GM19468 (cell line): ENCODE data around the gene DVL1.

Experiments used
- ATAC-seq: cut with Tn5 transposase; IDR thresholded peaks from one replicate; pipeline ENCODE4 v1.9.1; 2021; ENCODE audit warnings: mild to moderate bottlenecking, moderate library complexity, moderate number of reproducible peaks; ENCODE audit not compliant: unreplicated experiment; ENCODE audit errors: extremely low read depth

DVL1 gene

DNA sequence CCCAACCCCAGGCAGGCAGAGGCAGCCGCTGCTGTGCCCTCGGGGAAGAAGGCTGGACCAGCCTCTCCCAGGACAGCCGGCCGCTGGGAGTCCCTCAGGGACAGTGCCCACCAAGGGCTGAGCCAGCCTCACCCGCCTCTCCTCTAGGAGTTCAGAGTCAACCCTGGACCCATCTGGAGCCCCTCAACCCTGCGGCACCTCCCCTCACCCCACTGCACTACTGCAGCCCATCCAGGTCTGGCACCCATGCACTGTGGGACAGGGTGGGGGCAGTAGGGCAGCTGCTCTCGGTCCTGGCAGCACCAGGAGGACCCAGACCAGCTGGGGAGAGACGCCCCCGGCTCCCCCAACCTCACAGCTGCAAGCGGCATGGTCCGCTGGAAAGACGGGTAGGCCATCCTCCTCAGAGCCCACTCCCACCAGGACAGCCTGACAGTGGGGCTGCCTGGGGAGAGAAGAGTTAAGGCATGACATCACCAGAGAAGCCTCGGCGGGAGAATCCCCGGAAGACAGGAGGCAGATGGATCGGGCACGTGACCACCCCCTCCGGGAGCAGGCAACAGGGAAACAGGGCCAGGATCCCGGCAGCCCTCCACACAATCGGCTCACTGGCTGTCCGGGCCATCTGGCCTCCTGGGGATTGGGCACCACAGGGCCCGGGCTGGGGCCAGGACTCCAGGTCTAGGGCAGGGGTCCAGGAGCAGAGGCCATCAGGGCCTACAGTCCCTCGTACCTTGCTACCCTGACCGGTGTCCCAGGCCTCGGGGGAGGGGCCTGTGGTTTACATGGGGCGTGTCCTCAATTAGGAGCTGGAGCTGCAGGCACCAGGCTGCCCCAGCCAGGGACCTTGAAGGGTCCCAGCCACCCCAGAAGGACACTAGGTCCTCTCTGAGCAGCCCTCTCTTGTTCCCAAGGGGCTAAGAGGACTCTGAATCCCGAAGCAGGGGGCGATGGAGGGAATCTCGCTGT, 44.6 kb downstream of the DVL1 start:
- no peak for ATAC-seq

DNA sequence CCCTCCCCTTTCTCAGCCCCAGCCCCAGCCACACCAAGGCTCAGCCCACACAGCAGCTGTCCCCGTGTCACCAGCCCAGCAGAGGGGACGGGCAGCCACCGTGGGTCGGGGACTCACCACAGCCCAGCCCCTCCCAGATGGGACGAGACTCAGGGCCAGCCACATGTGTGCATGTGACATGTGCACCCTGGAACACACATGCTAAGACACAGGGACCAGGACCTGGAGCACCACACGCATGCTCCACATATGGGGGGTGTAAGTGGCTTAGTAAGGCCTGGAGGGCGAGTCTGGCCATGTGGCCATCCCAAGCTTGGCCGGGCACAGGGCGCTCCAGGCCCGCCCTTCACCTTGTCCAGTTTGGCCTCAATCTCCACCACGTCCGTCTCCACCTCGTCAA, 45.5 kb downstream of the DVL1 start:
- no peak for ATAC-seq

DNA sequence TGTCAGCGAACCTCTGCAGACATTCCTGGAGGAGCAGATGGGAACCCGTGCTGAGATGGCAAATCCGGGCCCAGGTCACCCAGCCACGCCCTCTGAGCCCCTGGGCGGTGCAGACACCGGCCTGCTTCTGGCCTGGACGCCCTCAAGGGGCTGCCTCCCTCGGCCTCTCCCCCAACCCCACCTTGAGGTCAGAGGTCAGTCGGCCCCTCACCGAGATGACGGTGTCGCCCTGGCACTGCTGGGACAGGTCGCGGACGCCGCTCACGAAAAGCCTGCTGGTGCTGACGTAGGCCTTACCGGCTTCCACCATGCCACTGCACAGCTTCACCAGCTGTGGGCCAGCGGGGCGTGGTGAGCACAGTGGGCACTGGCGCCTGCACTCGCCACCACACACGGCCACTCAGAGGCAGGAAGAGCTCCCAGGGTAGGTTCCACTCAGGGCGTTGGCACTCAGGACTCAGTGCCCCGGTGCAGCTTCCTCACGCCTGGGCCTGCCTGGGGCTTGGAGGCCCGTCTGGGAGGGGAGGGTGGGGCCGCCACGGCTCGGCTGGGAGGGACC, 46.2 kb downstream of the DVL1 start:
- no peak for ATAC-seq

DNA sequence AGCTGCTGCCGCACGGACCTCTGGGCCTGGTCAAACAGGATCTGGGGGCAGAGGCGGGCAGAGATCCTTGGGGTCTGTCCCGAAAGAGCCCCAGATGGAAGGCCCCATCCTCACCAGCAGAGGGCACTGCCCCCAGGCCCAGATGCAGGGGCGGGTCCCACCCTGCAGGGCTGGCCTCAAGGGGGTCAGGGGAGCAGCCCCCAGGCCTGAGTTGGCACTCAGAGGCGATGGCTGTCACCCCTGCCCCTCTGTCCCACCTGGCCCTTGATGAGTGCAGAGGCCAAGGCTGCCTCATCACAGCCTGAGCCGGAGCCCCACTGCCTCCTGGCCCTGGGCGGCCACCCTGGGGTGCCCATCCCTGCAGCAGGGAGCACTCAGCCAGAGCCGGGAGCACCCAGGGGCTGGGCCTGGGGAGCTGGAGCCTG, 47.2 kb downstream of the DVL1 start:
- ATAC-seq, result no peak

DNA sequence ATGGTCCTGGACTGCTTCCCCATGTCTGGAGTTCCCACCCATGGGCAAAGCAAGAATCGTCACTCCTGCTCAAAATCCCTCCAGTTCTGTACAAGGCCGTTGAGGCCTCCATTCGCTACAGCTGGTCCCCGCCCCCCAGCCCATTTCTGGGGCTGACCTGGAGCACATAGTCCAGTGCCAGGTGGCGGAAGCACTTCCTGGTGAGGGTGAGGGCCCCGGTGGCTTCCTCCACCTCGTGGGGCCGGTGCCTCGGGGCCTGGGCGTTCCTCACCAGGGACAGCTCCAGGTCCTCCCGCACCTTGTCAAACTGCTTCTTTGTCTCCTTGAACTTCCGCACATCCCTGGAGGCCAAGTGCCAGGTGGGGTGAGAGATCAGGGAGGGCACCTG, 48.9 kb downstream of the DVL1 start:
- ATAC-seq, result no peak

DNA sequence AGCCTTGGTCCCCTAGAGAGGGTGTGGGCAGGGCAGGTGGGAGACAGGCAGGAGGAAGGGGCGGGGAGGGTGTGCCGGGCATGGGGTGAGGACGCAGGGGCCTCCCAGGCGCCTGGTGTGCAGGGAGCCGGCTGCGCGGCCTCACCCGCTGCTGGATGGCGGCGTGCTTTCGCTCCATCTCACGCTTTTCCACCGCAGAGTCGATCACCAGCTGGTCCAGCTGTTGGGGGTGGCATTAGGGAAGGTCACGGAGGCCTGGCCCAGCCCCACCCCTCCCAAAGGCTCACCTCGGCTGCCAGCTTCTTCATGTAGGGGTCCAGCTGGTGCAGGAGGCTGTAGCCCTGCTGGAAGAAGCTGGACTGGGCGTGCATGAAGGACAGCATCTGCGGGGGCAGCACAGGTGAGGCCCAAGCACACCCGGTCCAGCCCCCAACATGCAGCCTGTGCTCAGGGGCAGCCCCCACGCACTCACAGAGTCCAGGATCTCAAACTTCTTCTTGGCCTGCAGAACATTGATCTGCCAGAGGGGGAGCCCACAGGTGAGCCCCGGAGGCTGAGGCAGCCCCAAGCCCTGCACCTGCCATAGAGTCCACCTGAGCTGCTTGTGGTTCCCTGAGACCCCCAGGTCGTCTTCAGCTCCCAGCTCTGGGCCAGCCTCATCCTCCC, 49.4 kb downstream of the DVL1 start:
- no peak for ATAC-seq

DNA sequence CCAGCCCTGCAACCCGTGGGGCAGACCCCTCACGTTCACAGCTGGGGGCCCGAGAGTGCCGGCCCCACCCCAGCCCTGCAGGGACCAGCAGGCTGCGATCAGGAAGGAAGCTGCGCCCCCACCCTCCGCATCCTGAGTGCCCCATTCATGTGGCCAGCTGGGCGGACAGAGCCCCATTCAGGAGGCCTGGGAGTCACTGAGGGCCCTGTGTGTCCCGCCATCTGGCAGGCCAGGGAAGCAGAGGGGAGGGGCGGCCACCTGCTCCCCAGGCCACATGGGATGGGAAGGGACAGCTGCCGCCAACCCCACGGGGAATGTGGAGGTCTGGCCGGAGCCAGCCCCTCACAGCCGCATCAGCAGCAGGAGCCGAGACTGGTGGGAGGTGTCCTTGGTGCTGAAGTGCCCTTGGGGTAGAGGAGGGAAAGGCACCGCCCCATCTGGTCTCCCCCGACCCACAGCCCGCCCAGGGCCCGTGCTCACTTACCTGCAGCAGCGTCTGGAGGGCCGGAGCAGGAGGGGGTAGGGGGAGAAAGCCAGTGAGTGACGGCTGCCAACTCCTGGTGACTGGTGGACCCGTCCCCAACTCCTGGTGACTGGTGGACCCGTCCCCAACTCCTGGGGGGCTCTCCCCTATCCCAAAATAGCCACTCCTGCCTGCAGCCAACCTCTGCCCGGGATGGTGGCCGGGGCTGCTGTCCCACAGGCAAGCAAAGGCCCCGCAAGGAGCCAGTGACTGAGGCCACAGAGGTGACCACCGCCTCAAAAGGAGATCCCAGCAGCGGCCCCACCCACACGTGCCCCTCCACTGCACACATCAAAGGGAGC, 50.1 kb downstream of the DVL1 start:
- ATAC-seq, result no peak

DNA sequence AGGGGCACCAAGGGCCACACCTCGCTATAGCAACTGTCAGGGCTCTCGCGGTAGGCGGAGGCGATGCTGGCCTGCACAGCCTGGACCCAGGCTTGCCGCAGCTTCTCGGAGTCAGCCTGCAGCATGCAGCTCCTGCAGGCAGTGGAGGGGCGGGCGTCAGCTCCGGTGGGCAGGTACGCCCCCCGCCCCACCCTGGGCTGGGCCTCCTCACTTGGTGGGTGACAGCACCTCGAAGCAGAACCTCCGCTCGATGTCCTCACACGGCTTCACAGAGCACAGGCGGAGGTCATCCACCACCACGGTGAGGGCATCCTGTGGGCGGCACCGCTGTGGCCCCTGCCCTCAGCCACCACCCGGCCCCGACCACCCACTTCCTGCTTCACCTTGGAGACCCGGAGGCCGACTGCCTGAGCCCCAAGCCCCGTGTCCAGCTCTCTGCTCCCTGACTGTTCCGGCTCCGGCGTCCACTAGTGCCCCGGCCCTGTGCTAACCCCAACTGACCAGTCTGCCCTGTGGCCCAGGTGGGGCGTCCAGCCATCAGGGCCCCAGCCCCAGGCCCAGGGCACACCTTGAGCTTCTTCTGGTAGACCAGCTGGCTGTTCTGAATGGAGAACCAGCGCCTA, 51.3 kb downstream of the DVL1 start:
- ATAC-seq, result no peak

DNA sequence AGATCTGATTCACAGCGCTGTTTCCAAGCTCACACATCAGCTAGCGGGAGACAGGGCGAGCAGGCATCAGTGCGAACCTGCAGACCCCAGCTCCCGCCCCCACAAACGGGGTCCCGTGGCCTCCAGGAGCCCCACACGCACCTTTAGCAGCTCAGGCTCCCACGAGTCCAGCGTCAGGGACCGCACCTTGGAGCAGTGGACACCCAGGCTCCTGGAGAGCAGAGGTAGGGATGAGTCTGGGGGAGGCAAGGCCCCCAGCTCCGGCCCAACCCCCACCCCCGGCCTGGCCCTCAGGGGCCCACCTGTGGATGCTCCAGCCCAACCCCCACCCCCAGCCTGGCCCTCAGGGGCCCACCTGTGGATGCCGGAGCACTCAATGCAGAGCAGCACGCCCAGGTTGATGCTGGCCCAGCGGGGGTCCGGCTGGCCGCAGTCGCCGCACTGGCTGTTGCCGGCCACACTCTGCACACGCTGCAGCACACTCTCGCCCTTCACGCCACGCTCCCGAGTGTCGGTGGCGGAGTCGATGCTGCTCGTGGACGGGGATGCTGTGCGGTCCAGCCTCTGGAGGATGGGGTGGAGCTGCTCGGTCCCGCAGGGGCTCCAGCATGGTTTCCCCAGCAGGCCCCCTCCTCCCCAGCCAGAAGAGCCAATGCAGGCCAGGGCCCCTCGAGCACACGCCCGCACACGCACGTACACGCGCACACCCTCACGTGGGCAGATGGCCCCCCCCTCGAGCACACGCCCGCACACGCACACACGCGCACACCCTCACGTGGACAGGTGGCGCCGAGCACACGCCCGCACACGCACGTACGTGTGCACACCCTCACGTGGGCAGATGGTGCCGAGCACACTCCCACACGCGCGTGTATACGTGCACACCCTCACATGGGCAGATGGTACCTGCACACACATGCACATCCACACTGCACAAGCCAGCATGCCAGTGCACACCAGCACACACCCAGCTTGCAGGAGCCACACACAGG, 52.9 kb downstream of the DVL1 start:
- ATAC-seq, result no peak

DNA sequence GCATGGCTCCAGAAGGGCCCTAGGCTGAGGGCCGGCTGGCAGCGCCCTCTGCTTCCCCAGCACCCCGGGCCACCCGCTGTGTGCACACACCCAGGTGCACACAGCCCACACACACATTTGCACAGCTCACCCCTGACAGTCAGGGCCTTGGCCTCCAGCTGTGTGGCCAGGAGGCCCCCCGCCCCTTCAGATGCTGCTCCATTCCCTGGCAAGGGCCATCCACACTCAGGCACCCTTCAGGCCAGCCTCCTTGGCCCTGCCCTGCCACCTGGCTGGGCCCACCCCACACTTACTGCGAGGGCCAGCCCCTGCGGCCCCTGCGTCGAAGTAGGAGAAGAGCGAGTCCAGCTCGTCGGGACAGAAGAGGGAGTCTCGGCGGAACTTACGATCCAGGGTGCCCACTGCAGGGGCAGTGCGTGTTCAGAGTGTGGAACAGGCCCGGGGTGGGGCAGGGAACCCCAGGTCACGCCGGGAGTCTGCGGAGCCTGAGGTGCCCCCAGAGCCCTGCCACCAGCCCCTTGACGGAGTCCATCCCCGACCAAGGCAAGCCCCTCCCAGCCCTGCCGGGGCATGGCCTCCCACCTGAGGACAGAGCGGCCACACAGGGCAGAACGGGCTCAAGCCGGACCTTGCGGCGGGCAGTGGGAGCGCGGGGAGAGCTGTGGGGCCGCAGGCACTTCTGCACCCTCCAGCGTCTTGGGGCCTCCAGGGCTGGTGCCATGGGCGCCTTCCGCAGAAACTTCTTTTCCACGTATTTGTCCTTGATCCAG, 53.9 kb downstream of the DVL1 start:
- no peak for ATAC-seq

DNA sequence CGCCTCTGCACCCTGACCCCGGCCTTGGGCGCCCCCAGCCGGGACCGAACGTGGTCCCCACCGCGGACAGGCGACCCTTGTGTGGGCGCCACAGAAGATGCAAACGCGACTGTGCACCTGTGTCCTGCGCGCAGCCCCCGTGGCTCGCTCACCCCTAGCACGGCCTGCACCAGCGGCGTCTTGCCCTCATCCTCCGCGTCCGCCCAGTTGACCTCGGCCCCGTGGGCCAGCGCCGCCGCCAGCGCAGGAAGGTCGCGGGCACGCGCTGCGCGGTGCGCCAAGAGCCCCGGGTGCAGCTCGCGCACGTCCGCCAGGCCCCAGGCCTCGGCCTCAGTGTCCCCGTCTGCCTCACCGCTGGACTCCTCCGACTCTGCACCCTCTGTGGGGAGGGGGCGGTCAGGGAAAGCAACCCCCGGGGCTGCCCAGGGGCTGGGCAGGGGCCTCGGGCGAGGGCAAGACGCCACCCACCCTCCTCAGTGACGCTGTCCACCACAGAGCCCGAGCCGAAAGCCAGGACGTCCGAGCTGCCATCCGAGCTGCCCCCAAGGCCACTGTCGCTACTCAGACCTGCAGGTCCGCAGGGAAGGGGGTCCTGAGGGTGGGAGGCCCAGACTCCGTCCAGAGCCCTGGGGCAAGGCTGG, 54.8 kb downstream of the DVL1 start:
- ATAC-seq, result no peak

DNA sequence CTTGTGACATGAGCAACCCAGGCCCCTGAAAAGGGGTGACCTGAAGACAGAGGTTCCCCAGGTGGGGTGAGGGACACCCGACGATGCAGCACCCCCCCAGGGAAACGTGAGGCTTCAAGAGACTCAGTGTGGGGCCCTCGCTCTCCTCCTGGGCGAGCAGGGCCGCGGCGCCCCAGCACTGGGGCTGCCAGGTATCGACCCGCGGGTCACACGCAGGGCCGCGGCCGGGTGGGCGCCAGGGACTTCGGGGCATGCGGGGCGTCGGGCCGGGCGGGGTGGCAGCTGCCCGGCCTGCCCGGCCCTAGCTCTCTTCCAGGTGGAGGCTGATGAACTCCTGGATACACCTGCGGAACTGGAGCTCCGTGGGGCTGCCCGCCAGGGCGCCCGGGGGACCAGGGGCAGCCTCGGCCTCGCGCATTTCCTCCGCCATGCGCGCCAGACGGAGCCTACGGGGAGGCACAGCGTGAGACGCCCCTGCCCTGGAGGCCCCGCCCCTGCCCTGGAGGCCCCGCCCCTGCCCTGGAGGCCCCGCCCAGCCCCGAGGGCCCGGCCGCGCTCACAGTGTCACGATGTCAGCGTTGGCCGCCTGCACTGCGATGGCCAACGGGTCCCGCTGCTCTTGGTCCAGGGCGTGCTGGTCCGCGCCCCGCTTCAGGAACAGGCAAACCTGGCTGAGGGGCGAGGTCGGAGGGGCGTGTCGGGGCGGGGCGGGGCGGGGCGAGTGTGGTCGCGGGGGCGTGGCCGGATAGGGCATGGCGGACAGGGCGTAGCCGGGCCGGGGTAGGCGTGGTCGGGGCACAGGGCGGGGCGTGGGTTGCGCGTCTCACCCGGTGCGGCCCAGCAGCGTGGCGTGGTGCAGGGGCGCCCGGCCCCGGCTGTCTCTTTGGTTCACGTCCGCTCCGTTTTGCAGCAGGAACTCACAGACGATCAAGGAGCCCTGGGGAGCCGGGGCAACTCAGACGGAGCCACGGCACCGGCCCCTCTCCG, 55.7 kb downstream of the DVL1 start:
- no peak for ATAC-seq

DNA sequence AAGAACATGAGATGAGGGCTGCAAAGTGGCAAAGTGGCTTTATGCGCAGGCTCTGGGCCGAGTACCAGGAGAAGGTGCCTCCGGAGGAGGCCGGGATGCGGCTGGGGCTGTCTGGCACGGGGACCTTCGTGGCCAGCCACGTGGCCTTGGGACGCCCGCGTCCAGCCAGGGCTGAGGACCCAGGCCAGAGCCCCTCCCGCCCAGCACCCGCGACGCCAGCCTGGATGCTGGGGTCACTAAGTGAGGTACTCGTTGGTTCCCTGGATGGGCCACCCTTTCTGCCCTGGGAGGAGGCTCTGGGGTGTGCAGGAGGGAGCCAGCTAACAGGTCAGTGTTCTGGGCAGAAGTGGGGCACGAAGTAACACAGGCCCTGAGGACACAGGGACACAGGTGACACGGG, 56.4 kb downstream of the DVL1 start:
- ATAC-seq, result no peak

DNA sequence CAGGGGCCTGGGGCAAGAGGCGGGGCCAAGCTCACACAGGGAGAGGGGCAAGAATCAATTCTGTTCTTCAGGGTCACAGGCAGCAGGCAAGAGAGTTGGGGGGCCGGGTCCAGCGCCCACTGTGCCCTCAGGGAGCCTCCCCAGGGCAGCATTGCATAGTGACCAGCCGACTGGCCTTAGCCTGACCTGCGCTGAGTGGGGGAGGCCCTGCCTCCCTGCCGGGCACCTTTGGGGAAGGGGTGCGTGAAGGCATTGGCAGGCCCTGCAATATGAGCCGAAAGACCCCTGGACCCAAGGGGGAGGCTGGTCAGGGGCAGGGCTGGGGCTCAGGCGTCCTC, 56.8 kb downstream of the DVL1 start:
- ATAC-seq, result no peak

DNA sequence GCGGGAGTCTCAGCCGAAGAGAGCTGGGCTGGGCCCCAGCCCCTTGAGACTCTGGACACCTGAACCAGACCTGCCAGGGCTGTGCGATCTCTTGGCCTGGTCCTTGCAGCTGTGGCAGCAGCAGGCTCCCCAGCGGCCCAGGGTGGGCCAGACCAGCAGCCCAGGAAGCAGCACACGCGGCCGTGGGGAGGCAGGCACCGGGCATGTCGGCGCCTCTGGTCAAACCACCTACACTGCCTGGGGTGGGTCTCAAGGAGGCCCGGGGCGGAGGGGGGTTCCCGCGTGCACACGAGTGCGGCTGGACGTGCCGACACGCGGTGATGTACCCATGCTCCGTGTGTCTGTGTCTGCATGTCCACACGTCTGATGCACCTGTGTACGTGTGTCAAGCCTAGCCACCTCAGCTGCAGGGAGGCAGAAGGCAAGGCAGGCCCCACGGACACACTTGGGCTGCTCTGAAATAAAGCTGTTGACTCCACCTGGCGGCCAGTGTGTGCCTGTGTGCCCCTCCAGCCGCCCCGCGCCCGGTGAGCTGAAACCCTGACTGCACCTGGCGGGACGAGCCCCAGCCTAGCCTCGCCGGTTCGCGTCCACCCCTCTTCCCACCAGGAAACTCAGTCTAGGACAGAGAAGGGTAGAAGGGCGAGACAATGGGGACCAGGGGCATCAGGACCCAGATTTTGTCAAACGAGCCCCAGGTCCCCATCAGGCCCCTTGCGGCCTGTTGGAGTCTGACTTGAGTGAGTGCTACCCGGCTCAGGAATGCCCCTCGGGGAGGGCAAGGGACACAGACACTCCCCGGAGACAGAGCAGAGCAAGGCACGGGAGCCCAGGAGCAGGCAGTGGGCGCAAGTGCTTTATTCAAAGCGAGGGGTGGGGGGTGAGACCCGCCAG, 57.4 kb downstream of the DVL1 start:
- no peak for ATAC-seq
